ENCODE results near the gene HOXA5. TPM values are rescaled to one million over a fixed set of nuclear protein-coding genes. Genes with fewer than 3 reads are reported as not detected.

The HOXA5 gene
- total RNA-seq, 2 donors from 2014 or later: 13.0 to 16.2 TPM

DNA sequence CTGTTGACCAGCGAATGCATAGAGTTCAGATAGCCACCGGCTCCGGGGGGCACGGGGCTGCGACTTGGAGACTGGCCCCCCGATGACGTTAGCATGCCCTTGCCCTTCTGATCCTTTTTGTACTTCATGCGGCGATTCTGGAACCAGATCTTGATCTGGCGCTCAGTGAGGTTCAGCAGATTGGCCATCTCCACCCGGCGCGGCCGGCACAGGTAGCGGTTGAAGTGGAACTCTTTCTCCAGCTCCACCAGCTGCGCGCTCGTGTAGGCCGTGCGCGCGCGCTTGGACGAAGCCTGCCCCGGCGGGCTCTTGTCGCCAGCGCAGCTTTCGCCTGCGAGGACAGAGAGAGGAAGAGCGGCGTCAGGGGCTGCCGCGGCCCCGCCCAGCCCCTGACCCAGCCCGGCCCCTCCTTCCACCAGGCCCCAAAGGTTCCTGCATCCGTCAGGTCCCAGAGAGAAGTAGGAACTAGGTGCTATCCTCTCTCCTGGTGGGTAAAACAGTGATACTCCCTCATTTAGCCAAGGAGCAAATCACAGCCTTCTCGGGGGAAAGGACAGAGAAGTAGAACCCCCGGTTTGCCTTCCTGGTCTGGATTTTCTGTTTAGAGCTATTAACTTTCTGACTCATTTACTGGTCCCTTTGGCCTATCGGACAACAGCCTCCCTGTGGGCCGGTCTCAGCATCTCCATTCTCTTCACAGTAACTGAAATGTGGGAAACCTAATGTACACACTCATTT is 34.9 kb downstream of the HOXA5 start:
- DNase-seq (peak; percentile 56 to 71), ATAC-seq (peak; percentile 44)
- intact Hi-C loops (cut with DNase I, micrococcal nuclease): no loop called here

DNA sequence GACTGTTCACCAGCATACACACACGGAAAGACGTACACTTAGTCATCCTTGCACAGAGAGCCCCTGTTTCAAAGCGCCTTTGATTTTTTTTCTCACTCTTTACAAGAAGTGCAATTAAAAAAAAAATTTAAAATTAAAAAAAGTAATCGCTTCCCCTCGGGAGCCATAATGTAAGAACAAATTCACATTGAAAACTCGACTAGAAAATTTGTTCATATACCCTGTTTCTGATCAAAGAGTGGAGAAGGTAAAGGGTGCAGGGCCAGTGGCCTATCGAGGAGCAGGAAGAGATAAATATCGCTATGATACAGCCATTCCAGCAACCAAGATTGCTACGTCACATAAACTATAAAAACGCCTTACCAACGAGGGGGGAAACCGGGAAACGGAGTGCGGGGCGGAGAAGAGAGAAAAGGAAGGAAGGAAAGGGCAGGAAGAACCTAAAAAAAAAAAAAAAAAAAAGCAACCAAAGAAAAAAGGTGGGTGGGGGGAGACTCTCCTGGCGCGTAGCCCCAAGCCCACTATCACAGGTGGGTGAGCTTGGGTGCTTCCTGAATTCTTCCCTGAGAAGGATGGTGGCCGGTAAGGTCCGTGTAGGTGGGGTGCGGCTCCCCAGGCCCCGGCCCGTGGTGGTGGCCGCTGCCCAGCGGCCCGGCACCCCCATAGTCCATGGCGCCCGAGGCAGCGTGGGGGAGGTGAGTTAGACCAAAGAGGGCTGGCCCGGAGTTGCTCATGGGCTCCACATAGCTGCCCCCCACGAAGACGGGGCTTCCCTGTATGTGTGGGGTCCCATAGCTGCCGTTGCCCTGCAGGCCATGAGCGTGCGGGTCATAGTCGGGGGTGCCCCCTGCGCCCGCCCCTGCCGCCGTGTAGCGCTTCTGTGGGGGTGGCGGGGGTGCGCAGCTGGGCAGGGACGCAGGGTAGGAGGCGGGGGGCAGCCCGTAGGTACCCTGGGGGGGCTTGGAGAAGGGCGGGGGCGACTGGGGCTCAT is 35.8 kb downstream of the HOXA5 start:
- DNase-seq: peak in 1 of 2 donors; percentile 50
- intact Hi-C loops (cut with DNase I, micrococcal nuclease): no loop called here
- peak; percentile 47 for ATAC-seq

DNA sequence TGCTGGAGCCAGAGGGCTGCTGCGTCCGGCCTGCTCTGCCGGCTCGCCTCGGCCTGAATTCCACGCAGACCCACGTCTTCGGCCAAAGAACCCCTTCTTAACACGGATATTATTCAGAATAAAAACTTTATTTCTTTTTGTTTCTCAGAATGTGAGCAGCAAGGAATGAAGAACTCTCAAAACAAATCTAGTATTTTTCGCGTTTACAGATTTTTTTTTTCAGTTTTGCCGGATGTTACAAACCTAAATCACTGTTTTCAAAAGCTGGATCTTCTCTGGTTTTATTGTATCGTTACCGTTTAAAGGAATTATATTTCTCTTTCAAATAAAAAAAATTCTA is 36.6 kb downstream of the HOXA5 start:
- ATAC-seq (no peak), DNase-seq (no peak)
- intact Hi-C loops (cut with DNase I, micrococcal nuclease): no loop called here

DNA sequence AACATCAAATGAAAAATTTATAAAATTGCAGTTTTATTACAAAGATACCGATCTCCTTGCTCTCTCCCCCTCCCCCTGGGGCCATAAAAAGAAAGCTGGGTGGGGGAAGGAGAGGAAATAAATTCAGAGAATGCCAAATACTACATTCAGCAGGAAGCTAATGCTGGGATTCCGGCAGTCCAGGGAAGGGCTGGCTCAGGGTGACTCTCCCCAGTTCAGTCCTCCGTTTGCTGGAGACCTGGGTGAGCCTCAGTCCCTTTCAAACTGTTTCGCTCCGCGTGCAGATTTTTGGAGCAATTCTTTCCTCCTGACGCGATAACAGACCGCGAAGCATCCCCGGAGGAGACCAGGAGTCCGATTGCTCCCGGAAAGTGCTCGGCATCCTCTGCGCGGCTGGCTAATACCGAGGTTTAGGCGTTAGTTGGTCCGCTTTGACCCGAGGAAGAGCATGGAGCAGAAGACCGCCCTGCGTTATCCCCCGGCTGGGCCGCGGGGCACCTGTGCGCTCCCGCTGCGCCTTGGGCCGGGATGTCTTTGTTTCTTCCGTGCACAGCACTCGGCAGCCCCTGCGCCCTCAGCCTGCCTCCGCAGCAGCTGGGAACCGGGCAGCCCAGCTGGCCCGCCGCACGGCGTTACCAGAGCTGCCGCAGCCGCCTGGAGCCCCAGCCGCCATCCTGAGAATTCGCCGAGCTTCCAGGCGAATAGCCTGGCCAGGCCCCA is 37.1 kb downstream of the HOXA5 start:
- ATAC-seq: peak; percentile 16
- DNase-seq: no peak
- intact Hi-C loops (cut with DNase I, micrococcal nuclease): no loop called here

DNA sequence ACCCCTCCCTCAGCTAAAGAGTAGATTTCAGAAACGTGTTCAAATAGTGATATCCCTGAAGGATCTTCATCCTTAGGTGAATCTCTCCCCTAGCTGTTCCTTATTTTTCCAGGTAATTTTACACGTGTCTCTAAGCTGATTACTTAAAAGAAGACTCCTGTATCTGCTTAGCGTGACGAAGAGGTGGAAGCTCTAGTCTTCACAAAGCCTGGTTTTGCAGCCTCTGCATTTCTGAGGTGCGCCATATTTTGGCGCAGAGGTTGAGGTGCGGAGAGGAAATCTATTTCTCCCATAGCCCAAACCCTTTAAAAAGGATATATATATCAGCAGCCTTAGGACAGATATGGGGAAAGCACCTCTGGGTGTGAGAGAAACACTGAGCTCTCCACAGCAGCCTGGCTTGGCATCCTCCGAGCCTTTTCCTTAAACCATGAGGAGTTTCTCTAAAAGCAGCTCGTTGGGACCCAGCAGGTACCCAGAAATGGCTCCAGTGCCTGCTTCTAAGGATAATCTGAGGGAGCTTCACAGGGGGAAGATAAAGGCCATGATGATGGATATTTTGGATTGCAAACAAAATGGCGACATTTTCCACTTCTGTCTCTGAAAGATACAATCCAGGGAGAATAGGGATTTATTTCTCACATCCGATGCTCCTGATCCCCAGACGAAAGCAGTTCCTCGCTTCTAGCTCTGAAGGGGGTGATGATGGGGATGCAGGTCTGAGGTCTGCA is 38.0 kb downstream of the HOXA5 start:
- DNase-seq: no peak
- no peak for ATAC-seq
- intact Hi-C loops (cut with DNase I, micrococcal nuclease): no loop called here

DNA sequence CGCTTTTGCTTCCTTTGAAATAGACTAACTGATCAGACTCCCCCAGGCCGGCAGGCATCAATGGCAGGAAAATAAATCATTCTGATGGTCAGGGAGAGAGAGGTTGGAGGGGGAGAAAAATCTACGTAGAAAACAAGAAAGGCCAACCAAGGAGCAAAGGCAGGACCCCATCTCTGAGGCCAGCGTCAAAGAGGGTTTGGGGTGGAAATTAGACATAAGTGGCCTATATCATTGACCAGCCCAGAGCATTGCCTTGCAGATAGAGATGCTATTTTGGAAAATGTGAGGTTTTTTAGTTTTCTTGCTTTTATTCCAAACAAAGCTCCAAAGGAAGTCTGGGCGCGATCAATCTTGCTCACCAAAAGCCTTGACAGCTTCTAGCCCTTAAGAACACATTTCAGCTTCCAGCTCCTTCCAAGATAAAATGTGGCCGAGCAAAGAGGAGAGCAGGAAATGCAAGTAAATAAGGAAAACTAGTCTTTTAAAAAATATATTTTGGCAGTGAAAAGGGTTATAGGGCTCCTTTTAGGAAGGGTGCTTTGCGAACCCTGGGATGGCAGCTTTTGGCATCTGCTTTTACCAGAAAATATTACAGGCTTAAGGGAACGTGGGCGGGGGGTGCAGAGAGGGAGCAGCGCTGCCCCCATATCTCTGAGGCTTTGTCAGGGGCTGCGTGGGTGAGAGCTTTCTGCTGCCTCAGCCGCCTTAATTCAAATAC is 39.0 kb downstream of the HOXA5 start:
- intact Hi-C loops (cut with DNase I, micrococcal nuclease): no loop called here
- ATAC-seq (no peak), DNase-seq (no peak)

DNA sequence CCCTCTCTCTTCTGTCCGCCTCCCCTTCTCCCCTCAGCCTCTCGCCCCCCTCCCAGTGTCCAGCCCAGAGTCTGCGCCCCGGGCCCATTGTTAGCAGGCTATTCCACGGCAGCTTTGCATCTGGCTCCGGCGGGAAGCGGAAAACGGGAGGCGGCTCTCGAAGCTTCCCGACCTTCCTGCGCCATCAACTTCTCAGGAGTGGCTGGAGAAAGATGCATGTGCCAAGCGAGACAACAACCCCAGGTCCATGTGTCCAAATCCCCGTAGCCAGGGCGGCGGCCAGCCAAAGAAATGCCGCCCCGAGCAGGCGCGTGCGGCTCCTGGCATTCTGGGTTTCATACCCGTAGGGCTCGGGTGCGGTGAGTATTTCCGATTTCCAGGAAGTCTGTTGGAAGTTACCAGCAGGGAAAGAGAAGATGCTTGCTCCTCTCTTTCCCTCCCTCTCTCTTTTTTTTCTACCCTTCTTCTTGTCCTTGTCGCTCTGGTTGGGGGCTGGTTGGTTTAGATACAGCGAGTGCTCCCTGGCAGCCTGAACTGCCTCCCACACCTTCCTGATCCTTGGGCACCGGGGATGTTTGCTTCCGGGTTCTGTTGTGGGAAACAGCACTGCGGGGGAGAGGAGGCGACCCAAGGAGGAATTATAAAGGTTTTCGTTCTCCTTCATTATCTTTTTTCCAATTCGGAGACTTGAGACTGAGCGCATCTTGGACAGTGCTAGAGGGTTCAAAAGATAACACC is 39.8 kb downstream of the HOXA5 start:
- peak; percentile 32 for ATAC-seq
- intact Hi-C loops (cut with DNase I, micrococcal nuclease): no loop called here
- peak; percentile 60 to 66 for DNase-seq

DNA sequence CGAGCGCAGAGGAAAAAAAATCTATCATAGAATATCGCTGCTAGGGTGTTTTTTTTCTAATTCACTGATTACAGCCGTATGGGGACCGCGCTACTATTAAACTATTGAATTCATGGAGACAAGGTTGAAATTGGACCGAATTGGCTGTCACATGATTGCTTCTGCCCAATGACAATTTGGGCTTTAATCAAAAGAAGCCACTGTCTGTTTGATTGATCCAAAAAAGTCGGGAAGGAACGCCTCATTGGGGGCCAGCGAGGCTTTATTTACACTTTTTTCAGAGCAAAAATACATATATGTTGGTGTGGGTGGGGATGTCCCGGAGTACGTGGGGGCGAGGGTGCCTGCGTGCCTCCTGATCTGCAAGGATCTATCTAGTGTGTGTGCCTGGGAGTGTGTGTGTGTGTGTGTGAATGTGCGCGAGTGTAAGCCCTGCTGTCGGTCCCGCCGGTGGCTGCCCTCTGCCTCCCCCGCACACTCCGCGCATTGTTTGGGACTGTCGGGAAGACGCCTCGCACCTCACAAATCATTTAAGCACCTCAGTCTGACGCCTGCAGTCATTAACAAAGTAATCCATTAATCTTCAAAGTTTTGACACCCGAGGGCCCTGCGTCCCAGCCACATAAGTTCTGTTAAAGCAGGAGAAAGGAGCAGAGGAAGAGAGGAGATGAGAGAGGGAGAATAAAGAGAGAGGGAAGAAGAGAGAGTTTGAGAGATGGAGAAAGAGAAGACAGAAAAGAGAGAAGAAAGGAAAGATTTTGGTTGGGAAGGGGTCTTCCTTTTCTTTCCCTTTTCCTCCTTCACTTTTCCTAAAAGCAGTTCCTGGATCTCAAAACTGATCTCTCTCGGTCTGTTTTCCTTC is 40.7 kb downstream of the HOXA5 start, which contains the start of gene HOXA2:
HOXA2 (minus strand) TSS at position 103 of the 862 bp plus-strand sequence. CDS start 183 bp downstream, outside the sequence.
- ATAC-seq (peak; percentile 33), DNase-seq (peak; percentile 60 to 71)
- intact Hi-C loops (cut with DNase I, micrococcal nuclease): no loop called here

DNA sequence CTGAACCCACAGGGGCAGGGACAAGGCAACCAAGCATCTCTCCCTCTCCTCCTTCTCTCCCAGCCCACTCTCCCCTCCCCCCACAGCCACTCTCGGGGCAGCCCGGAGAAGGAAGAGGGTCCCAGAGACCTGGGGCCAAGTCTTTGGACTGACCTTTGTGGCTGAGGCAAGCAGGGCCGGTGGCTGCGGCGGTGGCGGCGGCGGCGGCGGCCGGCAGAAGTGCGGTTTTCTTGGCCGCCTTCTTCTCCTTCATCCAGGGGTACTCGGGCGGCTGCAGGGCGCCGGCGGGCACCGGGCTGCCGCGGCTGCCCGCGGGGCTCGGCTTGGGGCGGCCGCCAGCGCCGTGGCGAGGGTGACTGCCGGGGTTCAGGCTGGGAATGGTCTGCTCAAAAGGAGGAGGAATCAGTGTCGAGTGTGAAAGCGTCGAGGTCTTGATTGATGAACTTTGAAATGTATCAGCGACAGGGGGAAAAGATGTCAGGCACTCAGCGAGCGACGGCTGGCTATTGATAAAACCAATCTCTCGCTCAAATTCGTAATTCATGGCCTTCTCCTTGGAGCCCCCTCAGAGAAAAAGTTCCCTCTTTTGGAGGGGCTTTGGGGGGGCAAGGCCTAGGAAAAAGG is 41.4 kb downstream of the HOXA5 start:
- peak in 1 of 2 donors; percentile 59 for DNase-seq
- no peak for ATAC-seq
- intact Hi-C loops (cut with DNase I, micrococcal nuclease): no loop called here

DNA sequence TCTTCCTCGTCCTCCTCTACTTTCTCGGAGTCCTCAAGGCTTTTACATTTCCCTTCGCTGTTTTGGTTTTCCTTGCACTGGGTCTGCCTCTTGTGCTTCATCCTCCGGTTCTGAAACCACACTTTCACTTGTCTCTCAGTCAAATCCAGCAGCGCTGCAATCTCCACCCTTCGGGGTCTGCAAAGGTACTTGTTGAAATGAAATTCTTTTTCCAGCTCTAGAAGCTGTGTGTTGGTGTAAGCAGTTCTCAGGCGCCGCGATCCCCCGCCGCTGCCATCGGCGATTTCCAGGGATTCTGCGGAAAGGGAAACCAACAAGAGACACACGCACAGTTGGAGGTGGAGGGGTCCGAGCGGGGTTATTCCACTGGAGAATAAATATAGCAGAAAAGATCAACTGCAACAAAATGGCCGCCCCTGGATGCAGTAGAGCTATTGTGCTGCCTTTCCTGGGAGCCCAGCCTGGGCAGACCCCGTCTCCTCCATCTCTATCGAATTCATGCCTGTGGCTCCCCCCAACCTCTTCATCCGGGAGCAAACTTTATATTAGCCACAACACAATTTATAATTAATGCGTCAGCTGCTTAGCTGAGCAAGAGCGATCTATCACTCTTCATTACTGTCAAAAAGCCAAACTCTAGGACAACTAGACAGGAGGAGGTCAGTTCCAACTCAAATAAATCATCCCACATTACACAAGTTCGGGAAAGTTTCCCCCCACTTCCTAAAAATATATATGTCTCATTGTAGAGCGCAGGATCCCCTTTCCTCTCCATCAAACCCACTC is 42.1 kb downstream of the HOXA5 start:
- intact Hi-C loops (cut with DNase I, micrococcal nuclease): no loop called here

DNA sequence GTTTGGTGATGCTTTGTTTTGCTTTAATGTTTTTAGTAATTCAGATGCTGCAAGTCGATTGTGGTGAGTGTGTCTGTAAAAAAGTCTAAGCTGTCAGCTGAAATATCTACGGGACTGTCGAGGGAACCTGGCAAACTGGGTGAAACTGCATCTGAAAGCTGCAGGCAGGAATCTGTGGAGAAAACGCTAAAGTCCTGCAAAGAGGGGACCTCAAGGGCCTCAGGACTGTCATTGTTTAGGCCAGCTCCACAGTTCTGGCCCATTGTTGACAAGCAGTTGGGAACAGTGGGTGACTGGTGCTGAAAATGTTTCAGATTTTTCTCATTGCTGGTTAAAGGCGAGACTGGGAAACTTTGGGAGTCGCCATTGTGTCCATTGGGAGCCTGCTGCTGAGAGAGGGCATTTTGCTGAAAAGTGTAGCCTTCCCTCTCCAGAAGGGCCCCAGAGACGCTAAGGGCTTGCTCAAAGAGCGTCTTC is 42.7 kb downstream of the HOXA5 start:
- no peak for ATAC-seq
- intact Hi-C loops (cut with DNase I, micrococcal nuclease): no loop called here
- no peak for DNase-seq

More for the DNA sequence above, 42.1 kb downstream of the HOXA5 start:
- no peak for ATAC-seq
- DNase-seq: no peak

DNA sequence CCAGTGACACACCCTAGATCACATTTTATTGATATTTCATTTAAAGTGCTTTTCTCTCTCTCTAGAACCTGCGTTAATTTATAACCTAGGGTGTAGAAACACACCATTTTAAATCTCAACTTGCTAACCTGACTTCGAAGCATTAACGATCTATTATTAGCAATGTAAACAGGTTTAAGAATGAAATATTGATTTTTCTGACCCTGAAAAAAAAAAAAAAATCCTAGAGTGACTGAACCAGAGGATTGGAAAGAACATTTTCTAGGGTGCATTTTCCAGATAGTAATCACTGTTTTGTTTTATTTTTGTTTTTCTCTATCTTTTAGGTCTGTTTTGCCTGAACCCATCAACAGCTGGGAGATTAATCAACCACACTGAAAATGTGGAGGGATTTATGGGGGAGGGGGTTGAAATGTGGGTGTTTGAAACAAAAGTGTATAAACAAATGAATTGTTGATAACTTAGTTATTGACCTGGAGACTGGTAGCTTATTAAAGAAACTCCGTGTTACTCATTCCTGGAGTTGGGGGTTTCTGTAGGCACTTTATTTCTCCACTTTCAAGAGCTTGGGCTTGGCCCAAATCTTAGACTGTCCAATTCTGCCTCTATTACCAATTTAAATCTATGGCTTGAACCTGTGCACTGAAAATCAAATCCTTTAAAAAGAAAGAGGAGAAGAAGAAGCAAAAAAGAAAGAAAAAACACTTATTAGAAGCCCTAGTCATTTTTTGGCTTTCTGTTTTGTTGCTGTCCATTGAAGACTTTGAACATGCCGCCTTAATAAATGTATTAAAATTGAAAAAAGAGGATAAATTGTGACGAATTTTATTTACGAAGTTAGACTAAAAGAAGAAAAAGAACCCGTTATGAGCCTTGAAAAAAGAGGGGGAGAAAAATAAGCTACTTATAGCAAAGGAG is 43.8 kb downstream of the HOXA5 start:
- ATAC-seq (no peak), DNase-seq (no peak)
- intact Hi-C loops (cut with DNase I, micrococcal nuclease): loop anchor here in 1 of 2 donors (5.0 kb wide), 1 partner anchor 237 kb away; the partner anchor contains the start of gene SKAP2

DNA sequence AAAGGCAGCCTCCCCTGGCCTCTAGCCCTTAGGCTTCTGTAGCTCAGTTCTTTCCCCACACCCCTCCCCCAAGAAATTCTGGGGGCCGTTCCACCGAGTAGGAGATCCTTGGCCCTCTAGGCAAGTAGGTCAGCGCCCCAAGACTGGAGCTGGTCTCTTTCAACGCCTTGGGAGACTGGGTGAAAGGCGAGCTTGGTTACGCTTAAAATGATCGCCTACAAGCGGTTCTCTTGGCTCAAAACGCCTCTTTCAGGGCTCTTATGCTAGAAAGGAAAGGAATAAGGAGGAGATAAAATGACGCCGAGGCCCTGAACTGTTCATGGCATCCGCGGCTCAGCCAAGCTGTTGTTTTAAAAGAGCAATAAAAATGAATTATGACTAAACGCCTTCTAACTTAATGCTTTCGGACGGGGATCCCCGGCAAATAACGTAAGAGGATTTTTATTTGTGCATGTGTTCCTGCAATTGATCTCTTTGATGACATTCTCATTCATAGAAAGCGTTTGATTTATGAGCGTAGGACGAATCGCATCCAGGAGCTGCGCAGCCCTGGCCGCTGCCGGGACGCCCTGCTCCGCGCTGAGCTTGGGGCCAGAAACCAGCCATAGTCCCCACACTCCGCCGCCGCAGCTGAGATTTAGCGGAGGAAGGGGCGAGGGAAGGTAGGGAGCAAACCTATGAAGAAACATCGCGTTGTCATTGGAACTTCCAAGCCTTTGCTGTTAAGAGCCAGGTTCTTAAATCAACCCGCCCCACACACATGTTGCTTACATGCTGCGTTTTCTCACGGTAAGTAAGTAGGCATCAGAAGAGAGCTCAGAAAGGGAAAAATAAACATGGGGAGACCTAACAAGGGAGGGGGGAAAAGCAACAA is 44.7 kb downstream of the HOXA5 start:
- ATAC-seq (peak; percentile 13), DNase-seq (peak; percentile 62 to 66)
- intact Hi-C loops (cut with DNase I, micrococcal nuclease): loop anchor here in 1 of 2 donors (5.0 kb wide), 1 partner anchor 237 kb away; the partner anchor contains the start of gene SKAP2
